SK-N-SH treated with all-trans-retinoic acid at 6 μM for 48 hours (cell line): ENCODE results near the gene DFFB.

Source experiments
- ARNTL ChIP-seq: fragments of 450-650 bp; formaldehyde crosslinking; IDR thresholded peaks from 2 replicates; pipeline ENCODE4 v1.5.0; 2020; ENCODE audit warnings: low read depth, mild to moderate bottlenecking, moderate library complexity, borderline replicate concordance
- ESRRG ChIP-seq: fragments of 250-450 bp; sonication (Bioruptor Pico); IDR thresholded peaks from 2 replicates; pipeline ENCODE4 v1.6.1; 2021; ENCODE audit warnings: mild to moderate bottlenecking
- SNAI2 ChIP-seq: fragments of 250-450 bp; sonication (Bioruptor Pico); IDR thresholded peaks from 2 replicates; pipeline ENCODE4 v1.5.0; 2020; ENCODE audit warnings: mild to moderate bottlenecking, moderate library complexity
- TF ChIP-seq, protein P1 (sequence below): fragments of 250-450 bp; sonication (Bioruptor Pico); IDR thresholded peaks from 2 replicates; pipeline ENCODE4 v1.5.1; 2021; ENCODE audit warnings: mild to moderate bottlenecking, moderate library complexity

DNA sequence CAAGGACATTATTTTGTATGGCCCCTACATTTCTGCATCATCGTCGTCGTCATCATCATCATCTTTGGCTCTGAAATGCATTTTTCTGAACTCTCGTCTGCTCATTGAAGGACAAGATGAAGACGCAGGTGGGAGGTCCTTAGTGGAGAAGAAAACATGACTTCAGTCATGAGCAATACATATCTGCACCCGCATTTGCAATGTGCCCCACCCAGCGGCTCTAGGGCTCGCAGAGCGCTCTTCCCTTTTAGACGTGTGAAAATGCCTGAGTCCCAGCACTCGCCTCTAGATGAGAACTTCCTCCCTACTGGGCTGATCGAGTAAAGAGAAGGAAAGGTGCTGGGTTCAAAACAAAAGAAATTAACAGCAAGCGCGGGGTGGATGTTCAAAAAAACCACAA, 32.7 kb downstream of the DFFB start:
- TF ChIP-seq, protein P1, sequence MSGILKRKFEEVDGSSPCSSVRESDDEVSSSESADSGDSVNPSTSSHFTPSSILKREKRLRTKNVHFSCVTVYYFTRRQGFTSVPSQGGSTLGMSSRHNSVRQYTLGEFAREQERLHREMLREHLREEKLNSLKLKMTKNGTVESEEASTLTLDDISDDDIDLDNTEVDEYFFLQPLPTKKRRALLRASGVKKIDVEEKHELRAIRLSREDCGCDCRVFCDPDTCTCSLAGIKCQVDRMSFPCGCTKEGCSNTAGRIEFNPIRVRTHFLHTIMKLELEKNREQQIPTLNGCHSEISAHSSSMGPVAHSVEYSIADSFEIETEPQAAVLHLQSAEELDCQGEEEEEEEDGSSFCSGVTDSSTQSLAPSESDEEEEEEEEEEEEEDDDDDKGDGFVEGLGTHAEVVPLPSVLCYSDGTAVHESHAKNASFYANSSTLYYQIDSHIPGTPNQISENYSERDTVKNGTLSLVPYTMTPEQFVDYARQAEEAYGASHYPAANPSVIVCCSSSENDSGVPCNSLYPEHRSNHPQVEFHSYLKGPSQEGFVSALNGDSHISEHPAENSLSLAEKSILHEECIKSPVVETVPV: no peak
- TF ChIP-seq SNAI2 (CRISPR knock-in tag): no peak
- TF ChIP-seq ARNTL (CRISPR knock-in tag): no peak
- no peak for TF ChIP-seq ESRRG (CRISPR knock-in tag)
